ENCODE measurements around the gene GOLGB1.

Gene GOLGB1

DNA sequence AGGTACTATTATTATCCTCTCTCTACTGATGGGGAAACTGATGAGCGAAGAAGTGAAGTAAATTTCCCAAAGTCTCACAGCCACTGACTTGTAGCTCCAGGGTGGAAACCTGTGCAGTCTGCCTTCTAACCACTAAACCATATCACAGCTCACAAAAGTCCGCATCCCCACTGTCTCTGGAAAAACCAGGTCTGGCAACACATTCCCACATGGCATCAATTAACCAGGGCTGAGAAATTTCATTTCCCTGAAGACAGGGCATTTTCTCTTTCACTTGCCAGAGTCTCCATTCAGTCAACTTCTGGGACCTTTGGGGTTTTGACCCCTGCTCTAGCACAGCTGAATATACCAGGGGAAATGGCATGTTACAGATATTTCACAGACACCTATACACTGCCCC, 129.8 kb downstream of the GOLGB1 start:
- no peak overlapping the region for H3K27ac ChIP-seq (ENCODE audit: low read depth, low read length)
- H3K27me3 ChIP-seq (ENCODE audit: control insufficient read depth, low read length): 0 out of 2 replicates have a peak, but pooled peaks cover 2% of the 10 kb centered on the region
- H3K9me3 ChIP-seq (ENCODE audit: control insufficient read depth, insufficient read depth, low read length): no peaks in the 10 kb centered on the region
- no peaks in the 10 kb centered on the region for H4K20me1 ChIP-seq (ENCODE audit: control insufficient read depth, insufficient read depth, low read depth, low read length)
- H3K4me2 ChIP-seq (ENCODE audit: low read length): no peak overlapping the region
- no peaks in the 10 kb centered on the region for H3K4me1 ChIP-seq (ENCODE audit: control insufficient read depth, low read length)
- no peak overlapping the region for H3K4me3 ChIP-seq (ENCODE audit: low read length)
- TF ChIP-seq, protein P1, sequence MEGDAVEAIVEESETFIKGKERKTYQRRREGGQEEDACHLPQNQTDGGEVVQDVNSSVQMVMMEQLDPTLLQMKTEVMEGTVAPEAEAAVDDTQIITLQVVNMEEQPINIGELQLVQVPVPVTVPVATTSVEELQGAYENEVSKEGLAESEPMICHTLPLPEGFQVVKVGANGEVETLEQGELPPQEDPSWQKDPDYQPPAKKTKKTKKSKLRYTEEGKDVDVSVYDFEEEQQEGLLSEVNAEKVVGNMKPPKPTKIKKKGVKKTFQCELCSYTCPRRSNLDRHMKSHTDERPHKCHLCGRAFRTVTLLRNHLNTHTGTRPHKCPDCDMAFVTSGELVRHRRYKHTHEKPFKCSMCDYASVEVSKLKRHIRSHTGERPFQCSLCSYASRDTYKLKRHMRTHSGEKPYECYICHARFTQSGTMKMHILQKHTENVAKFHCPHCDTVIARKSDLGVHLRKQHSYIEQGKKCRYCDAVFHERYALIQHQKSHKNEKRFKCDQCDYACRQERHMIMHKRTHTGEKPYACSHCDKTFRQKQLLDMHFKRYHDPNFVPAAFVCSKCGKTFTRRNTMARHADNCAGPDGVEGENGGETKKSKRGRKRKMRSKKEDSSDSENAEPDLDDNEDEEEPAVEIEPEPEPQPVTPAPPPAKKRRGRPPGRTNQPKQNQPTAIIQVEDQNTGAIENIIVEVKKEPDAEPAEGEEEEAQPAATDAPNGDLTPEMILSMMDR (IDR thresholded peaks at IDR 0.05; ENCODE audit: low read depth, low read length, poor library complexity, severe bottlenecking): no peak
- no peak for TF ChIP-seq EZH2phosphoT487 (IDR thresholded peaks at IDR 0.05; ENCODE audit: borderline replicate concordance, low read length)
- no peaks in the 10 kb centered on the region for H3K79me2 ChIP-seq (ENCODE audit: control insufficient read depth, low read length)
- H3K9me2 ChIP-seq (replicated peaks; ENCODE audit: control insufficient read depth, low read length): no peaks in the 10 kb centered on the region
- no peaks in the 10 kb centered on the region for H3F3A ChIP-seq (ENCODE audit: control insufficient read depth, insufficient read depth)
- H3K36me3 ChIP-seq (ENCODE audit: control insufficient read depth, low read length): no peaks in the 10 kb centered on the region
